Measurements from ENCODE around the gene CFAP91. TPM values are rescaled to one million over a fixed set of nuclear protein-coding genes. Genes with fewer than 3 reads are reported as not detected.

Gene CFAP91
- total RNA-seq, 2 experiments from 2014 or later = not detected

DNA sequence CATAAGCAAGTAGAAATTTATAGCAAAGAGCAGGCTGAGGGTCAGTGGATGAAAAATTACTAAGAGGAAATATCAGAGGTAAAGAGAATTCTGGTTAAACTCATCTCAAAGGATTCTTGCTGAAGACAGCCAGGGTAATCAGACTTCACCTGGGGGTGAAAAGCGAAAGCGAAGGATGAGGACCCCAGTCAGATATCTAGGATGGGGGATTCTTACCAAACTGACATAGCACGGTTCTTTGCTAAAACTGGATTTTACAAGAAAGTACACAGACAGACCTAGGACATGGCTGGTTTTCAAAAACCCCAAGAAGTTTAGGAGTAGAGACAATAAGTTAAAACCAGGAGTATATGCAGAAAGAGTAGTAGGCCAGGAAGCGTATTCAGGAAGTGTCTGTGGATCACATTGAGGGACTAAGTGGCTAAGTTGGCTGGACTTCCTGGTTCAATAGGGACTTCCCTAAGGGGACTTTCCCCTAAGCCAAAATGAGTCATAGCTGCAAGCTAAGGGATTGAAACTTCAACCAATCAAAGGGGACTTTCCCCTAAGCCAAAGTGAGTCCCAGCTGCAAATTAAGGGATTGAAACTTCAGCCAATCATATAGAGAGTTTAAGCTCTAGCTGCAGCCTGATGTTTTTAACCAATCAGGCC lies 2.4 kb upstream of the CFAP91 start:
- H3K27ac Mint-ChIP-seq = peak overlapping the region; percentile 18
- POLR2A ChIA-PET = interaction anchor here (1.1 kb wide), 1 partner anchor 11 kb away, joined by 3 read pairs; no protein-coding TSS in a partner anchor

GRCh38 chr3:119700920-119701734 lies 1.7 kb upstream of the CFAP91 start:
- no peaks in the 10 kb centered on the region for H3K36me3 Mint-ChIP-seq (ENCODE audit: low read depth)
- H3K27ac ChIP-seq (ENCODE audit: low read depth in 1 of 2, low read length in 2 of 2) = no peak overlapping the region
- H3K27me3 Mint-ChIP-seq = peaks cover 9% of the 10 kb centered on the region
- no peaks in the 10 kb centered on the region for H3K36me3 ChIP-seq (ENCODE audit: insufficient read depth, low read length)
- H3K27me3 ChIP-seq (ENCODE audit: control insufficient read depth in 1 of 2, insufficient read depth in 2 of 2, low read length in 2 of 2) = no peaks in the 10 kb centered on the region
- TF ChIP-seq CTCF (IDR thresholded peaks at IDR 0.05) = no peak
- ATAC-seq (ENCODE audit: poor library complexity) = no peak
- peaks cover 24% of the 10 kb centered on the region for H3K4me1 Mint-ChIP-seq (ENCODE audit: low read depth)
- peak overlapping the region; percentile 28 for H3K4me3 Mint-ChIP-seq
- no peaks in the 10 kb centered on the region for H3K9me3 ChIP-seq (ENCODE audit: control insufficient read depth in 1 of 2, insufficient read depth in 1 of 2, low read length in 2 of 2)
- CTCF ChIA-PET = no interaction called here
- H3K4me3 ChIP-seq (ENCODE audit: low read length) = no peak overlapping the region
- peak overlapping the region; percentile 18 for H3K27ac Mint-ChIP-seq
- DNase-seq = peak in 2 of 14 experiments; percentile 20 to 29
- H3K9me3 Mint-ChIP-seq = no peaks in the 10 kb centered on the region
- intact Hi-C loops (cut with DNase I, micrococcal nuclease) = no loop called here
- POLR2A ChIA-PET = interaction anchor here (1.1 kb wide), 1 partner anchor 12 kb away, joined by 3 read pairs; no protein-coding TSS in a partner anchor
- H3K4me1 ChIP-seq (ENCODE audit: insufficient read depth, low read length) = peaks cover 28% of the 10 kb centered on the region

More for the DNA sequence above, 2.4 kb upstream of the CFAP91 start:
- peak overlapping the region in 1 of 2 donors; percentile 48 for H3K27ac ChIP-seq (ENCODE audit: low read depth in 1 of 2, low read length in 2 of 2)
- no peaks in the 10 kb centered on the region for H3K9me3 ChIP-seq (ENCODE audit: control insufficient read depth in 1 of 2, insufficient read depth in 1 of 2, low read length in 2 of 2)
- H3K27me3 Mint-ChIP-seq = peaks cover 9% of the 10 kb centered on the region
- no peaks in the 10 kb centered on the region for H3K36me3 ChIP-seq (ENCODE audit: insufficient read depth, low read length)
- H3K36me3 Mint-ChIP-seq (ENCODE audit: low read depth) = no peaks in the 10 kb centered on the region
- peak in 4 of 14 experiments; percentile 3 to 85 (median 69) for DNase-seq
- no peak overlapping the region for H3K4me3 ChIP-seq (ENCODE audit: low read length)
- CTCF ChIA-PET = no interaction called here
- no peak for TF ChIP-seq CTCF (IDR thresholded peaks at IDR 0.05)
- no peak for ATAC-seq (ENCODE audit: poor library complexity)
- H3K27me3 ChIP-seq (ENCODE audit: control insufficient read depth in 1 of 2, insufficient read depth in 2 of 2, low read length in 2 of 2) = no peaks in the 10 kb centered on the region
- H3K4me1 ChIP-seq (ENCODE audit: insufficient read depth, low read length) = peaks cover 28% of the 10 kb centered on the region
- intact Hi-C loops (cut with DNase I, micrococcal nuclease) = no loop called here
- H3K9me3 Mint-ChIP-seq = no peaks in the 10 kb centered on the region
- H3K4me1 Mint-ChIP-seq (ENCODE audit: low read depth) = peaks cover 24% of the 10 kb centered on the region
- peak overlapping the region; percentile 28 for H3K4me3 Mint-ChIP-seq

DNA sequence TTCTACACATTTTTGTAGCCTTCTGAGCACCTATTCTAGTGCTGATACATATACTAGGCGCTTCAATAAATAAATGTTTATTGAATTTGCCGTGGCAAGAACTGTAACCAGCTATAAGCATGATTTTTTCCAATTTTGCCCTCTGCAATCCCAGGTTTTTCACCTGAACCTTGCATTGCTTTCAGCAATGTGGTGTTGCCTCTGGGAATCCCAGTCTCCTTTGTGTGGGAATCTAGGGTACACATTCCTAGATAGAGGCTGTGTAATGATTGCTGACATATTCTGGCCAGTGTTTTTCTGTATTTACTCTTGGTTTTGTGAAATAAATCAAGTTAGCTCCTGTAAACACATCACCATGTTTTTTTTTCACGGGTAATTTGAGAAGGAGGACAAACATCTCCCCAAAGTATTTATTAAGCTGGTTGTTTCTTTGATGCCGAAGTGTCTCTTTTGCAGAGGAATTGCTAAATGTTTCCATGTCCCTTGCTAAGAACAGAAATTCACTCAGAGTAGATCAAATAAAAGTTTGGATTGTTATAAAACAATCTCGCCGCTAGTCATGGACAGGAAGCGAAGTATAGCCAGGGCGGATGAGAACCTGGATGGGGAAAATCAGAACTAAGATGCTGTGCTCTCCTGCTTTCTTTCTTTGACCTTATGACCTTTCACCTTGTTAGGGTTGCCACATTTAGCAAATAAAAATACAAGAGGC lies 1.2 kb downstream of the CFAP91 start:
- H3K27ac ChIP-seq (ENCODE audit: low read depth in 1 of 2, low read length in 2 of 2) = no peak overlapping the region
- intact Hi-C loops (cut with DNase I, micrococcal nuclease) = no loop called here
- Mint-ChIP-seq H3K4me3 (peak overlapping the region; percentile 85), H3K27me3 (peaks cover 9% of the 10 kb centered on the region), H3K27ac (no peak overlapping the region), H3K36me3 (ENCODE audit: low read depth) (no peaks in the 10 kb centered on the region), H3K4me1 (ENCODE audit: low read depth) (peaks cover 24% of the 10 kb centered on the region), H3K9me3 (no peaks in the 10 kb centered on the region)
- no peaks in the 10 kb centered on the region for H3K36me3 ChIP-seq (ENCODE audit: insufficient read depth, low read length)
- TF ChIP-seq CTCF (IDR thresholded peaks at IDR 0.05) = no peak
- H3K4me1 ChIP-seq (ENCODE audit: insufficient read depth, low read length) = peaks cover 28% of the 10 kb centered on the region
- ATAC-seq (ENCODE audit: poor library complexity) (no peak), DNase-seq (no peak)
- POLR2A ChIA-PET = no interaction called here
- no peaks in the 10 kb centered on the region for H3K27me3 ChIP-seq (ENCODE audit: control insufficient read depth in 1 of 2, insufficient read depth in 2 of 2, low read length in 2 of 2)
- CTCF ChIA-PET = no interaction called here
- no peaks in the 10 kb centered on the region for H3K9me3 ChIP-seq (ENCODE audit: control insufficient read depth in 1 of 2, insufficient read depth in 1 of 2, low read length in 2 of 2)
- H3K4me3 ChIP-seq (ENCODE audit: low read length) = no peak overlapping the region
